ENCODE measurements around the gene HACD1. TPM values are rescaled to one million over a fixed set of nuclear protein-coding genes. Genes with fewer than 3 reads are reported as not detected.
"Not testable (repeated sequence)": the region's sequence is repeated elsewhere in the genome, so short reads cannot be mapped to it uniquely, and the experiment has no call there.

HACD1 gene
- polyA plus RNA-seq, 1 experiment: 53.7 TPM

GRCh38 chr10:17590969-17591645 lies 26.1 kb downstream of the HACD1 start:
- TF ChIP-seq CTCF (IDR thresholded peaks at IDR 0.05; ENCODE audit: low read depth, low read length): no peak
- Histone ChIP-seq H3K27ac (ENCODE audit: low read depth, low read length) (no peak overlapping the region), H3K9me3 (ENCODE audit: control insufficient read depth, insufficient read depth, low read length) (no peaks in the 10 kb centered on the region), H3K27me3 (ENCODE audit: control insufficient read depth, insufficient read depth, low read length) (no peaks in the 10 kb centered on the region), H3K4me3 (ENCODE audit: low read depth, low read length) (no peak overlapping the region)
- POLR2A ChIA-PET: interaction anchor here (0.6 kb wide), 1 partner anchor 12 kb away, joined by 3 read pairs; no protein-coding TSS in a partner anchor
- CTCF ChIA-PET: interaction anchor here (0.5 to 1.3 kb wide), 3 partner anchors 17 to 301 kb away, joined by 4 to 6 read pairs (median 5); no protein-coding TSS in a partner anchor
- DNase-seq (ENCODE audit: low read depth, low spot score): no peak

GRCh38 chr10:17589316-17589715 lies 27.9 kb downstream of the HACD1 start:
- not testable (repeated sequence) for H3K27ac ChIP-seq (ENCODE audit: low read depth, low read length); DNase-seq (ENCODE audit: low read depth, low spot score); H3K9me3 ChIP-seq (ENCODE audit: control insufficient read depth, insufficient read depth, low read length); H3K27me3 ChIP-seq (ENCODE audit: control insufficient read depth, insufficient read depth, low read length); H3K4me3 ChIP-seq (ENCODE audit: low read depth, low read length)
- CTCF ChIA-PET: interaction anchor here (0.8 to 1.1 kb wide), 2 partner anchors 8 to 153 kb away, joined by 3 read pairs; no protein-coding TSS in a partner anchor
- POLR2A ChIA-PET: interaction anchor here (0.6 kb wide), 1 partner anchor 45 kb away, joined by 3 read pairs; no protein-coding TSS in a partner anchor

DNA sequence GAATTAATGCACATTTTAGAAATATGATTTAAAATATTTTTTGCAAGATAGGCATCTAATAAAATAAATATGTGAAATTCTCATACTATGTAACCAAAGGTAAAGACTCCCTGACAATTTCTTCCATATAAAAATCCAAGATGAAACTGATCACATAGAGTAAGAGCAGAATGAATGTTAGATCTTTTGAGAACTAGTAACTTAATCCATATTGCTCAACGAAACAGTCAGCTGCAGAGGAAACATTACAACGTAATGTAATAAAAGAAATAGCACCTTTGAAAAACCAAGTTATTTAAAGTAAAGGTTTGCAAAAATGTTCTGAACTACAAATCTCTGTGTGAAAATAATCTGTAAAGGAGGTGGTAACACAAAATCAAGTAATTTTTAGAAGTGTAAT lies 28.8 kb downstream of the HACD1 start:
- ChIA-PET CTCF (no interaction called here), POLR2A (no interaction called here)
- DNase-seq (ENCODE audit: low read depth, low spot score): no peak
- Histone ChIP-seq H3K27me3 (ENCODE audit: control insufficient read depth, insufficient read depth, low read length) (no peaks in the 10 kb centered on the region), H3K4me3 (ENCODE audit: low read depth, low read length) (no peak overlapping the region), H3K27ac (ENCODE audit: low read depth, low read length) (no peak overlapping the region), H3K9me3 (ENCODE audit: control insufficient read depth, insufficient read depth, low read length) (no peaks in the 10 kb centered on the region)
- no peak for TF ChIP-seq CTCF (IDR thresholded peaks at IDR 0.05; ENCODE audit: low read depth, low read length)

DNA sequence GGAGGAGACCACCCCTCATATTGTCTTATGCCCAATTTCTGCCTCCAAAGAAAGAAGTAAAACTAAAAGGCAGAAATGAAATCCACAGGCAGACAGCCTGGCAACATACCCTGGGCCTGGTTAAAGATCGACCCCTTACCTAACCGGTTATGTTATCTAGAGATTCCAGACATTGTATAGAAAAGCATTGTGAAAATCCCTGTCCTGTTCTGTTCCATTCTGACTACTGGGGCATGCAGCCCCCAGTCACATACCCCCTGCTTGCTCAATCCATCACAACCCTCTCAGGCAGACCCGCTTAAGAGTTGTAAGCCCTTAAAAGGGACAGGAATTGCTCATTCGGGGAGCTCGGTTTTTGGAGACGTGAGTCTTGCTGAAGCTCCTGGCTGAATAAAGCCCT lies 29.9 kb downstream of the HACD1 start:
- H3K4me3 ChIP-seq (ENCODE audit: low read depth, low read length); POLR2A ChIA-PET; DNase-seq (ENCODE audit: low read depth, low spot score); H3K9me3 ChIP-seq (ENCODE audit: control insufficient read depth, insufficient read depth, low read length); H3K27me3 ChIP-seq (ENCODE audit: control insufficient read depth, insufficient read depth, low read length); H3K27ac ChIP-seq (ENCODE audit: low read depth, low read length): not testable (repeated sequence)
- CTCF ChIA-PET: interaction anchor here (0.7 to 0.9 kb wide), 2 partner anchors 13 to 43 kb away, joined by 4 read pairs; no protein-coding TSS in a partner anchor

- Histone ChIP-seq H3K27me3 (ENCODE audit: control insufficient read depth, insufficient read depth, low read length) (no peaks in the 10 kb centered on the region), H3K4me3 (ENCODE audit: low read depth, low read length) (no peak overlapping the region), H3K27ac (ENCODE audit: low read depth, low read length) (no peak overlapping the region), H3K9me3 (ENCODE audit: control insufficient read depth, insufficient read depth, low read length) (no peaks in the 10 kb centered on the region)
- CTCF ChIA-PET: interaction anchor here (0.7 to 0.9 kb wide), 2 partner anchors 13 to 43 kb away, joined by 4 read pairs; no protein-coding TSS in a partner anchor
- TF ChIP-seq CTCF (IDR thresholded peaks at IDR 0.05; ENCODE audit: low read depth, low read length): no peak
- POLR2A ChIA-PET: no interaction called here
- DNase-seq (ENCODE audit: low read depth, low spot score): no peak
Measured at GRCh38 chr10:17586821-17587234, 30.3 kb downstream of the HACD1 start.

DNA sequence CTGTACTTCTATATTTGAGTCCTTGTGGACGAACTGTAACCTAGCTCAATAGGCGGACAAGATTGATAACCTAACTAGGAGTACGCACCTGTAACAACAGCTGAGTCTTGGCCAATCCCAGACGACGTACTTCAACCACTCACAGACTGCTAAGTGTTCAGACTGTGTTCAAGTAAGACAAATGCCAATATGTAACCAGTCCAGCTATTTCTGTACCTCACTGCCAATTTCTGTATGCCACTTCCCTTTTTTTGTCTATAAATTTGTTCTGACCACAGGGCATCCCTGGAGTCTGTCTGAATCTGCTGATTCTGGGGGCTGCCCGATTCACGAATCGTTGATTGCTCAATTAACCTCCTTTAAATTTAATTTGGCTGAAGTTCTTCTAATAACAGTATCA lies 32.2 kb downstream of the HACD1 start:
- TF ChIP-seq CTCF (IDR thresholded peaks at IDR 0.05; ENCODE audit: low read depth, low read length): no peak
- CTCF ChIA-PET: no interaction called here

More for the DNA sequence above, 32.2 kb downstream of the HACD1 start:
- Histone ChIP-seq H3K4me3 (ENCODE audit: low read depth, low read length) (no peak overlapping the region), H3K27ac (ENCODE audit: low read depth, low read length) (no peak overlapping the region), H3K27me3 (ENCODE audit: control insufficient read depth, insufficient read depth, low read length) (no peaks in the 10 kb centered on the region), H3K9me3 (ENCODE audit: control insufficient read depth, insufficient read depth, low read length) (no peaks in the 10 kb centered on the region)
- no peak for DNase-seq (ENCODE audit: low read depth, low spot score)
- POLR2A ChIA-PET: no interaction called here
